ENCODE measurements around the gene ARHGEF16. TPM values are rescaled to one million over a fixed set of nuclear protein-coding genes. Genes with fewer than 3 reads are reported as not detected.

The ARHGEF16 gene
- total RNA-seq, 1 donor from 2014 or later, result not detected

- Histone ChIP-seq H3K4me3 (no peak overlapping the region), H3K4me1 (peaks cover 16 to 19% of the 10 kb centered on the region in 2 donors), H3K36me3 (peaks cover 55 to 68% of the 10 kb centered on the region in 2 donors), H3K27me3 (no peaks in the 10 kb centered on the region), H3K27ac (peak overlapping the region in 1 of 2 donors; percentile 87), H3K9me3 (no peaks in the 10 kb centered on the region)
- TF ChIP-seq CTCF (IDR thresholded peaks at IDR 0.05), result no peak
- DNase-seq (ENCODE audit: low spot score in 2 of 2), result no peak
- intact Hi-C loops (cut with DNase I), result no loop called here
Measured at GRCh38 chr1:3506041-3506440, 51.6 kb downstream of the ARHGEF16 start.

GRCh38 chr1:3506943-3507342 is 52.5 kb downstream of the ARHGEF16 start:
- intact Hi-C loops (cut with DNase I), result no loop called here
- Histone ChIP-seq H3K27ac (no peak overlapping the region), H3K4me3 (no peak overlapping the region), H3K27me3 (no peaks in the 10 kb centered on the region), H3K36me3 (peaks cover 64 to 67% of the 10 kb centered on the region in 2 donors), H3K9me3 (no peaks in the 10 kb centered on the region), H3K4me1 (peaks cover 16 to 19% of the 10 kb centered on the region in 2 donors)
- no peak for DNase-seq (ENCODE audit: low spot score in 2 of 2)
- no peak for TF ChIP-seq CTCF (IDR thresholded peaks at IDR 0.05)

- no peak overlapping the region for H3K4me3 ChIP-seq
- intact Hi-C loops (cut with DNase I), result no loop called here
Measured at GRCh38 chr1:3507636-3508275, 53.3 kb downstream of the ARHGEF16 start.

GRCh38 chr1:3508757-3509415 is 54.4 kb downstream of the ARHGEF16 start:
- Histone ChIP-seq H3K4me3 (no peak overlapping the region), H3K4me1 (peaks cover 10 to 12% of the 10 kb centered on the region in 2 donors), H3K9me3 (no peaks in the 10 kb centered on the region), H3K36me3 (peaks cover 62 to 64% of the 10 kb centered on the region in 2 donors), H3K27ac (no peak overlapping the region), H3K27me3 (no peaks in the 10 kb centered on the region)
- DNase-seq (ENCODE audit: low spot score in 2 of 2), result no peak
- intact Hi-C loops (cut with DNase I), result no loop called here
- no peak for TF ChIP-seq CTCF (IDR thresholded peaks at IDR 0.05)

More at GRCh38 chr1:3507636-3508275, 53.3 kb downstream of the ARHGEF16 start:
- Histone ChIP-seq H3K27me3 (no peaks in the 10 kb centered on the region), H3K9me3 (no peaks in the 10 kb centered on the region), H3K27ac (no peak overlapping the region), H3K36me3 (peaks cover 62 to 70% of the 10 kb centered on the region in 2 donors), H3K4me1 (peaks cover 16 to 18% of the 10 kb centered on the region in 2 donors)
- DNase-seq (ENCODE audit: low spot score in 2 of 2), result no peak
- TF ChIP-seq CTCF (IDR thresholded peaks at IDR 0.05), result no peak

GRCh38 chr1:3509721-3510120 is 55.3 kb downstream of the ARHGEF16 start:
- DNase-seq (ENCODE audit: low spot score in 2 of 2), result no peak
- no peak overlapping the region for H3K27ac ChIP-seq
- H3K27me3 ChIP-seq, result no peaks in the 10 kb centered on the region
- no peaks in the 10 kb centered on the region for H3K9me3 ChIP-seq
- peaks cover 6 to 7% of the 10 kb centered on the region in 2 donors for H3K4me1 ChIP-seq
- TF ChIP-seq CTCF (IDR thresholded peaks at IDR 0.05), result no peak
- no peak overlapping the region for H3K4me3 ChIP-seq
- H3K36me3 ChIP-seq, result peaks cover 64 to 70% of the 10 kb centered on the region in 2 donors
- intact Hi-C loops (cut with DNase I), result no loop called here
